SK-N-SH treated with all-trans-retinoic acid at 6 μM for 48 hours (cell line): ENCODE data around the gene PIAS3.

Experiments used
- ATAC-seq: fragments of 200-7000 bp; cut with Tn5 transposase; 3 replicates; pipeline ENCODE4 v1.9.1; 2020; ENCODE audit warnings: mild to moderate bottlenecking, moderate library complexity
- ARNTL ChIP-seq: fragments of 450-650 bp; formaldehyde crosslinking; IDR thresholded peaks from 2 replicates; pipeline ENCODE4 v1.5.0; 2020; ENCODE audit warnings: low read depth, mild to moderate bottlenecking, moderate library complexity, borderline replicate concordance
- BACH2 ChIP-seq: fragments of 250-450 bp; sonication (Bioruptor Pico); IDR thresholded peaks from 2 replicates; pipeline ENCODE4 v1.9.0; 2021; ENCODE audit warnings: mild to moderate bottlenecking, borderline replicate concordance
- CSDC2 ChIP-seq: fragments of 250-450 bp; sonication (Bioruptor Pico); IDR thresholded peaks from 2 replicates; pipeline ENCODE4 v1.5.0; 2020; ENCODE audit warnings: mild to moderate bottlenecking, moderate library complexity
- ESRRG ChIP-seq: fragments of 250-450 bp; sonication (Bioruptor Pico); IDR thresholded peaks from 2 replicates; pipeline ENCODE4 v1.6.1; 2021; ENCODE audit warnings: mild to moderate bottlenecking
- GLIS3 ChIP-seq: fragments of 250-450 bp; sonication (Bioruptor Pico); IDR thresholded peaks from 2 replicates; pipeline ENCODE4 v1.5.0; 2020; ENCODE audit warnings: mild to moderate bottlenecking, moderate library complexity
- ISL1 ChIP-seq: fragments of 250-450 bp; sonication (Bioruptor Pico); IDR thresholded peaks from 2 replicates; pipeline ENCODE4 v2.1.2; 2022; ENCODE audit warnings: mild to moderate bottlenecking, moderate library complexity
- PPARA ChIP-seq: fragments of 250-450 bp; sonication (Bioruptor Pico); IDR thresholded peaks from 2 replicates; pipeline ENCODE4 v1.5.0; 2020; ENCODE audit warnings: mild to moderate bottlenecking, borderline replicate concordance
- RARB ChIP-seq: fragments of 250-450 bp; sonication (Bioruptor Pico); IDR thresholded peaks from 2 replicates; pipeline ENCODE4 v1.8.0; 2021; ENCODE audit warnings: mild to moderate bottlenecking, moderate library complexity
- SNAI2 ChIP-seq: fragments of 250-450 bp; sonication (Bioruptor Pico); IDR thresholded peaks from 2 replicates; pipeline ENCODE4 v1.5.0; 2020; ENCODE audit warnings: mild to moderate bottlenecking, moderate library complexity
- TCF4 ChIP-seq: fragments of 250-450 bp; sonication (Bioruptor Pico); IDR thresholded peaks from 2 replicates; pipeline ENCODE4 v1.8.0; 2021; ENCODE audit warnings: mild to moderate bottlenecking, moderate library complexity, borderline replicate concordance
- TOX ChIP-seq: fragments of 250-450 bp; sonication (Bioruptor Pico); IDR thresholded peaks from 2 replicates; pipeline ENCODE4 v1.8.0; 2021; ENCODE audit warnings: mild to moderate bottlenecking, moderate library complexity, borderline replicate concordance
- ZC3H10 ChIP-seq: fragments of 250-450 bp; sonication (Bioruptor Pico); IDR thresholded peaks from 2 replicates; pipeline ENCODE4 v1.5.1; 2021; ENCODE audit warnings: mild to moderate bottlenecking, moderate library complexity
- ZFP3 ChIP-seq: fragments of 250-450 bp; sonication (Bioruptor Pico); IDR thresholded peaks from 2 replicates; pipeline ENCODE4 v1.5.0; 2020; ENCODE audit warnings: mild to moderate bottlenecking, moderate library complexity
- ZNF70 ChIP-seq: fragments of 450-650 bp; formaldehyde crosslinking; IDR thresholded peaks from 2 replicates; pipeline ENCODE4 v1.5.0; 2020; ENCODE audit warnings: mild to moderate bottlenecking, moderate library complexity
- ZNF8 ChIP-seq: fragments of 450-650 bp; formaldehyde crosslinking; IDR thresholded peaks from 2 replicates; pipeline ENCODE4 v1.5.0; 2020; ENCODE audit warnings: mild to moderate bottlenecking, moderate library complexity
- TF ChIP-seq, protein P1 (sequence below): fragments of 250-450 bp; sonication (Bioruptor Pico); IDR thresholded peaks from 2 replicates; pipeline ENCODE4 v1.8.0; 2020; ENCODE audit warnings: mild to moderate bottlenecking, moderate library complexity, borderline replicate concordance
- TF ChIP-seq, protein P2 (sequence below): fragments of 250-450 bp; sonication (Bioruptor Pico); IDR thresholded peaks from 2 replicates; pipeline ENCODE4 v1.5.1; 2021; ENCODE audit warnings: mild to moderate bottlenecking, moderate library complexity
- TF ChIP-seq, protein P3 (sequence below): fragments of 250-450 bp; sonication (Bioruptor Pico); IDR thresholded peaks from 2 replicates; pipeline ENCODE4 v1.5.1; 2020; ENCODE audit warnings: low read depth, mild to moderate bottlenecking, moderate library complexity
- TF ChIP-seq, protein P4 (sequence below): fragments of 250-450 bp; sonication (Bioruptor Pico); IDR thresholded peaks from 2 replicates; pipeline ENCODE4 v1.5.0; 2020; ENCODE audit warnings: mild to moderate bottlenecking, moderate library complexity
- TF ChIP-seq, protein P5 (sequence below): fragments of 250-450 bp; sonication (Bioruptor Pico); IDR thresholded peaks from 2 replicates; pipeline ENCODE4 v1.8.0; 2021; ENCODE audit warnings: low read depth, mild to moderate bottlenecking, moderate library complexity, borderline replicate concordance

PIAS3 gene

DNA sequence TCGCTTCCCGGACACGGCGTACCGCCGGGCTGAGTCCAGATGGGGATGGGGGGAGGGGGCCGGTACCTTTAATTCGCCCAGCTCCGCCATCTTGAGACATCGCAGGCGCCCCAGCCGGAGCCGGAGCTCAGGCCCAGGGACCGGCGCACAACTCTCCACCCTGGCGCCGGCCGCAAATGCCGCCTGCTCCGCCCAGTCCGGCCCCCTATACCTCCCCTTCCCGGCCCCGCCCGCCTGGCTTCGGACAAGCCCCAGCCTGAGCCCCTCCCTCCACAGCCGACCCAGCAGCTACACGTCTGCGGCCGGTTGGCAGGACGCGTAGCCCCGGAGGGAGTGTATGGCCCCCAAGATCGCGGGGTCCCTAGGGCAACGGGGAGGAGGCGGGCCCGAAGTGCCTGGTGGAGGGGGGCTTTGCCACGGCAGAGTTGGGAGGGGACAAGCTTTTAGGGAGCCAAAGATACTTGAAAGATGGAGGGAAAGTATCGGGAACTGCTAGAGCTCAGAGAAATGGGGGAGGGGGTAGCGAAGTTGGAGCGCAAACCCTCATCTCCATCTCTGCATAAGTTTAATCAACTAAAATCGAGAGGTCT is at the start of gene PIAS3:
Gene PIAS3, minus strand, starts transcription at position 181 of the 590 bp plus-strand sequence. Its CDS starts 91 bp downstream, at position 90.
- ATAC-seq, result peak; percentile 96
- TF ChIP-seq, protein P1, sequence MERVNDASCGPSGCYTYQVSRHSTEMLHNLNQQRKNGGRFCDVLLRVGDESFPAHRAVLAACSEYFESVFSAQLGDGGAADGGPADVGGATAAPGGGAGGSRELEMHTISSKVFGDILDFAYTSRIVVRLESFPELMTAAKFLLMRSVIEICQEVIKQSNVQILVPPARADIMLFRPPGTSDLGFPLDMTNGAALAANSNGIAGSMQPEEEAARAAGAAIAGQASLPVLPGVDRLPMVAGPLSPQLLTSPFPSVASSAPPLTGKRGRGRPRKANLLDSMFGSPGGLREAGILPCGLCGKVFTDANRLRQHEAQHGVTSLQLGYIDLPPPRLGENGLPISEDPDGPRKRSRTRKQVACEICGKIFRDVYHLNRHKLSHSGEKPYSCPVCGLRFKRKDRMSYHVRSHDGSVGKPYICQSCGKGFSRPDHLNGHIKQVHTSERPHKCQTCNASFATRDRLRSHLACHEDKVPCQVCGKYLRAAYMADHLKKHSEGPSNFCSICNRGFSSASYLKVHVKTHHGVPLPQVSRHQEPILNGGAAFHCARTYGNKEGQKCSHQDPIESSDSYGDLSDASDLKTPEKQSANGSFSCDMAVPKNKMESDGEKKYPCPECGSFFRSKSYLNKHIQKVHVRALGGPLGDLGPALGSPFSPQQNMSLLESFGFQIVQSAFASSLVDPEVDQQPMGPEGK (CRISPR knock-in tag), result peak; percentile 86; the same call in 1 of the 2 replicates
- TF ChIP-seq ZNF8 (CRISPR knock-in tag) (peak; percentile 86), TOX (CRISPR knock-in tag) (no peak), BACH2 (CRISPR knock-in tag) (no peak)

DNA sequence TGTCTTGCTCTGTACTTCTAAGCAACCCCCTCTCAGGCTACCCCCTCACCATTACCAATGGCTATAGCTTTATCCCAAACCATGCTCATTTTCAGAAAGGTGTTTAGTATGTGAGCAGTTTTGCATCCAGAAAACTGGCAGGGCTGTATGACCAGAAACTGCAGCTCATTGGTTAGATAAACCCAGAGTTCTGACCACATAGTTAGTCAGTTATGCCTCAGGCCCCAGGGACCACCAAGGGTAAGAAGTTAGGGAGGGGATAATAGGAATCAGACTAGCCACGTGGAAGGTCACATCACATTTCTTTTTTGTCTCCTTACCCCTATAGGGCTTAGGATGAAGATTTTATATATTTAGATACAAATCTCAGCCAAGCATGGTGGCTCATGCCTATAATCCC is 49.8 kb upstream of the PIAS3 start:
- ATAC-seq, result no peak

DNA sequence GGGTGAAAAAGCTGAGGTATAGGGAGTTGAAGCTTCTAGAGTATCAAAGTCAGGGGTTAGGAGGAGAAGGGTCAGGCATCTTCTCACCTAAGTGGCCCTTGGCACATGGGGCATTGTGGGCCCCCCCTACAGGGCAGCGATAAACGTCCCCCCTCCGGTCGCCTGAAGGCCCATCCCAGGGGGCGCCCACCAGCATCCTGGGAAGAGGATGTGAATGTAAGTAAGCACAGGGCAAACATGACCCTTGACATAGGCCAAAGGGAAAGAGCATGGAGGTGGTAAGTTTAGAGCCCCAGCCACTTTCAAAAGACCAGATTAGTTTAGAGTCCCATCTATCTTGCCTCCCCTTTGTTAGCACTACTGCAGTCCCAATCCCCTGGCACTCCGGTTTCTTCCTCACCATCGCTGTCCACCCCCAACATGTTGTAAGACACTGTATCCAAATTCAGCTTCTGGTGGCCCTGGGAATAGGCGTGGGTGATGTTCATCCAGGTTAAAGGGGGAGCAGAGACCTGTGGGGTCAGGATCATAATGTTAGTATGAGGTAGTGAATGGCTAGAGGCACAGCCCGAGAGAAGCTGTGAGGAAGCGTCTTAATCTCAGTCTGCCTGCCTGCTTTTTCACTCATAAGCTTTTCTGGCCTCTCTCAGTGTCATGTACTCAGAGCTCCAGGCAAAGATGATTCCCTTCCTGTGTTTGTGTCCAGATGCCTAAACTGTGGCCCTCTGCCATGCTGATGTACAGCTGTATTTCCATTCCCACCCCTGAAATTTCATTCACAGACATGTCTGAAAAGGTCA is 48.3 kb upstream of the PIAS3 start:
- no peak for TF ChIP-seq CSDC2 (CRISPR knock-in tag)
- TF ChIP-seq ZFP3 (CRISPR knock-in tag), result no peak
- no peak for TF ChIP-seq BACH2 (CRISPR knock-in tag)
- TF ChIP-seq, protein P2, sequence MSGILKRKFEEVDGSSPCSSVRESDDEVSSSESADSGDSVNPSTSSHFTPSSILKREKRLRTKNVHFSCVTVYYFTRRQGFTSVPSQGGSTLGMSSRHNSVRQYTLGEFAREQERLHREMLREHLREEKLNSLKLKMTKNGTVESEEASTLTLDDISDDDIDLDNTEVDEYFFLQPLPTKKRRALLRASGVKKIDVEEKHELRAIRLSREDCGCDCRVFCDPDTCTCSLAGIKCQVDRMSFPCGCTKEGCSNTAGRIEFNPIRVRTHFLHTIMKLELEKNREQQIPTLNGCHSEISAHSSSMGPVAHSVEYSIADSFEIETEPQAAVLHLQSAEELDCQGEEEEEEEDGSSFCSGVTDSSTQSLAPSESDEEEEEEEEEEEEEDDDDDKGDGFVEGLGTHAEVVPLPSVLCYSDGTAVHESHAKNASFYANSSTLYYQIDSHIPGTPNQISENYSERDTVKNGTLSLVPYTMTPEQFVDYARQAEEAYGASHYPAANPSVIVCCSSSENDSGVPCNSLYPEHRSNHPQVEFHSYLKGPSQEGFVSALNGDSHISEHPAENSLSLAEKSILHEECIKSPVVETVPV, result no peak
- TF ChIP-seq ESRRG (CRISPR knock-in tag), result no peak
- TF ChIP-seq TOX (CRISPR knock-in tag), result no peak
- TF ChIP-seq, protein P3, sequence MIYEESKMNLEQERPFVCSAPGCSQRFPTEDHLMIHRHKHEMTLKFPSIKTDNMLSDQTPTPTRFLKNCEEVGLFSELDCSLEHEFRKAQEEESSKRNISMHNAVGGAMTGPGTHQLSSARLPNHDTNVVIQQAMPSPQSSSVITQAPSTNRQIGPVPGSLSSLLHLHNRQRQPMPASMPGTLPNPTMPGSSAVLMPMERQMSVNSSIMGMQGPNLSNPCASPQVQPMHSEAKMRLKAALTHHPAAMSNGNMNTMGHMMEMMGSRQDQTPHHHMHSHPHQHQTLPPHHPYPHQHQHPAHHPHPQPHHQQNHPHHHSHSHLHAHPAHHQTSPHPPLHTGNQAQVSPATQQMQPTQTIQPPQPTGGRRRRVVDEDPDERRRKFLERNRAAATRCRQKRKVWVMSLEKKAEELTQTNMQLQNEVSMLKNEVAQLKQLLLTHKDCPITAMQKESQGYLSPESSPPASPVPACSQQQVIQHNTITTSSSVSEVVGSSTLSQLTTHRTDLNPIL (CRISPR knock-in tag), result no peak
- TF ChIP-seq ZNF8 (CRISPR knock-in tag), result no peak
- no peak for TF ChIP-seq SNAI2

More for the DNA sequence above, 49.8 kb upstream of the PIAS3 start:
- TF ChIP-seq ZNF8 (CRISPR knock-in tag), result no peak

DNA sequence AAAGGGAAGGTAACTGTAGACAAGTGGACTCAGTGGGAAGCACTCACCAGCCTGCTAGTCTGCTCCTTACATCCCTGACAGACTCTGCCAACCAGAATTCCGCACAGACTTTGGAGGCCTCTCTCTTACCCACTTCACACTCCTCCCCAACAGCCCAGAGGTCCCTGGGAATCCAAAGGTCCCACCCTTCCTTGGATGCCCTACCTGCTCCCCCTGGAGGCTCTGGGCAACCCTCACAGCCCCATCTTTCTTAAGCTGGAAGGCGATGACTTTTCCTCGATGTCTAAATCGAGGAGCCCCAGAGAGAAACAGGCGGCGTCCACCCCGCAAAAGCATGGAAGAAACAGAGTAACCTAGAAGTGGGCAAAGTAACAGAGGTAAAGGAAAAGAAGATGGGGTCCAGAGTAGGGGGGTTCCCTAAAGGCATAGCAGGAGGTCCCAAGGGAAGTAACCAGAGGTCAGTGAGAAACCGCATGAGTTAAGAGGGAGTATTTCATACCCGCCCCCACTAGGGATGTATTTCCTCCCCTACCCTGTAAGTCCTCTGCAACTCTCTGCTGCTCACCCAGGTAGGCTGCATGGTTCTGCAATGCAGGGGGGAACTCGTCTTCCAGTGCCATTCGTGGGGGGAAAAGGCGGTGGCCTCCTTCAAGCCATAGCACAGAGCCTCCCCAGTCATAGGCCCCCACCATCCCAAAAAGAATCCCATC is 42.6 kb upstream of the PIAS3 start:
- peak; percentile 54; the same call in 2 of the 3 replicates for ATAC-seq
- TF ChIP-seq, protein P1 (CRISPR knock-in tag), result no peak
- TF ChIP-seq ZNF8 (CRISPR knock-in tag), result no peak
- no peak for TF ChIP-seq CSDC2 (CRISPR knock-in tag)
- TF ChIP-seq BACH2 (CRISPR knock-in tag), result no peak
- TF ChIP-seq RARB (CRISPR knock-in tag), result no peak
- TF ChIP-seq, protein P4, sequence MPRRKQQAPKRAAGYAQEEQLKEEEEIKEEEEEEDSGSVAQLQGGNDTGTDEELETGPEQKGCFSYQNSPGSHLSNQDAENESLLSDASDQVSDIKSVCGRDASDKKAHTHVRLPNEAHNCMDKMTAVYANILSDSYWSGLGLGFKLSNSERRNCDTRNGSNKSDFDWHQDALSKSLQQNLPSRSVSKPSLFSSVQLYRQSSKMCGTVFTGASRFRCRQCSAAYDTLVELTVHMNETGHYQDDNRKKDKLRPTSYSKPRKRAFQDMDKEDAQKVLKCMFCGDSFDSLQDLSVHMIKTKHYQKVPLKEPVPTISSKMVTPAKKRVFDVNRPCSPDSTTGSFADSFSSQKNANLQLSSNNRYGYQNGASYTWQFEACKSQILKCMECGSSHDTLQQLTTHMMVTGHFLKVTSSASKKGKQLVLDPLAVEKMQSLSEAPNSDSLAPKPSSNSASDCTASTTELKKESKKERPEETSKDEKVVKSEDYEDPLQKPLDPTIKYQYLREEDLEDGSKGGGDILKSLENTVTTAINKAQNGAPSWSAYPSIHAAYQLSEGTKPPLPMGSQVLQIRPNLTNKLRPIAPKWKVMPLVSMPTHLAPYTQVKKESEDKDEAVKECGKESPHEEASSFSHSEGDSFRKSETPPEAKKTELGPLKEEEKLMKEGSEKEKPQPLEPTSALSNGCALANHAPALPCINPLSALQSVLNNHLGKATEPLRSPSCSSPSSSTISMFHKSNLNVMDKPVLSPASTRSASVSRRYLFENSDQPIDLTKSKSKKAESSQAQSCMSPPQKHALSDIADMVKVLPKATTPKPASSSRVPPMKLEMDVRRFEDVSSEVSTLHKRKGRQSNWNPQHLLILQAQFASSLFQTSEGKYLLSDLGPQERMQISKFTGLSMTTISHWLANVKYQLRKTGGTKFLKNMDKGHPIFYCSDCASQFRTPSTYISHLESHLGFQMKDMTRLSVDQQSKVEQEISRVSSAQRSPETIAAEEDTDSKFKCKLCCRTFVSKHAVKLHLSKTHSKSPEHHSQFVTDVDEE (CRISPR knock-in tag), result no peak
- no peak for TF ChIP-seq ESRRG (CRISPR knock-in tag)
- no peak for TF ChIP-seq ZC3H10
- no peak for TF ChIP-seq ZNF70 (CRISPR knock-in tag)
- TF ChIP-seq ZFP3 (CRISPR knock-in tag), result no peak
- TF ChIP-seq SNAI2, result no peak
- no peak for TF ChIP-seq ISL1 (CRISPR knock-in tag)
- no peak for TF ChIP-seq TCF4 (CRISPR knock-in tag)
- TF ChIP-seq PPARA, result no peak
- TF ChIP-seq, protein P3 (CRISPR knock-in tag), result no peak
- TF ChIP-seq ARNTL (CRISPR knock-in tag), result no peak
- TF ChIP-seq, protein P5, sequence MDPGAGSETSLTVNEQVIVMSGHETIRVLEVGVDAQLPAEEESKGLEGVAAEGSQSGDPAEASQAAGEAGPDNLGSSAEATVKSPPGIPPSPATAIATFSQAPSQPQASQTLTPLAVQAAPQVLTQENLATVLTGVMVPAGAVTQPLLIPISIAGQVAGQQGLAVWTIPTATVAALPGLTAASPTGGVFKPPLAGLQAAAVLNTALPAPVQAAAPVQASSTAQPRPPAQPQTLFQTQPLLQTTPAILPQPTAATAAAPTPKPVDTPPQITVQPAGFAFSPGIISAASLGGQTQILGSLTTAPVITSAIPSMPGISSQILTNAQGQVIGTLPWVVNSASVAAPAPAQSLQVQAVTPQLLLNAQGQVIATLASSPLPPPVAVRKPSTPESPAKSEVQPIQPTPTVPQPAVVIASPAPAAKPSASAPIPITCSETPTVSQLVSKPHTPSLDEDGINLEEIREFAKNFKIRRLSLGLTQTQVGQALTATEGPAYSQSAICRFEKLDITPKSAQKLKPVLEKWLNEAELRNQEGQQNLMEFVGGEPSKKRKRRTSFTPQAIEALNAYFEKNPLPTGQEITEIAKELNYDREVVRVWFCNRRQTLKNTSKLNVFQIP (CRISPR knock-in tag), result no peak
- TF ChIP-seq GLIS3 (CRISPR knock-in tag), result no peak

More for the DNA sequence above, 48.3 kb upstream of the PIAS3 start:
- ATAC-seq, result no peak; the same call in 2 of the 3 replicates
